ENCODE results near the gene OGFR.

- no peak for TF ChIP-seq HDGF (IDR thresholded peaks at IDR 0.05; ENCODE audit: borderline replicate concordance)
- TF ChIP-seq ARNT (IDR thresholded peaks at IDR 0.05) = no peak
Measured at GRCh38 chr20:62822239-62822787, 17.7 kb downstream of the OGFR start.

All from HEK293T (cell line).